Germinal center (tissue), 1 donor: ENCODE data around the gene LRIT3.

ENCODE experiments used
- DNase-seq: peaks from one replicate; pipeline ENCODE4 v3.0.0; 2012; ENCODE audit warnings: mixed read lengths, low spot score

LRIT3 gene

GRCh38 chr4:109847896-109848442 is at the start of gene LRIT3:
LRIT3 (plus strand) TSS chr4:109848107; CDS start chr4:109848202, 95 bp downstream.
- DNase-seq = no peak

- no peak for DNase-seq
Observed at GRCh38 chr4:109798866-109799265, 49.0 kb upstream of the LRIT3 start.

- no peak for DNase-seq
Observed at GRCh38 chr4:109801099-109801789, 46.7 kb upstream of the LRIT3 start.

- no peak for DNase-seq
Observed at GRCh38 chr4:109801895-109802319, 46.0 kb upstream of the LRIT3 start, which contains the start of gene CFI. CFI (minus strand) TSS chr4:109801999; CDS start chr4:109801971, 28 bp downstream.

GRCh38 chr4:109803924-109804571 is 43.9 kb upstream of the LRIT3 start:
- peak; percentile 20 for DNase-seq

- no peak for DNase-seq
Observed at GRCh38 chr4:109809655-109810054, 38.3 kb upstream of the LRIT3 start.

GRCh38 chr4:109810552-109811387 is 37.1 kb upstream of the LRIT3 start:
- no peak for DNase-seq

GRCh38 chr4:109811707-109812106 is 36.2 kb upstream of the LRIT3 start:
- DNase-seq = no peak

- DNase-seq = peak; percentile 89
Observed at GRCh38 chr4:109815151-109816081, 32.5 kb upstream of the LRIT3 start, which contains the start of gene GAR1. GAR1 (plus strand) TSS chr4:109815762; CDS start chr4:109816165, 403 bp downstream.

GRCh38 chr4:109816082-109816442 is 31.8 kb upstream of the LRIT3 start:
- DNase-seq = peak; percentile 10

- DNase-seq = no peak
Observed at GRCh38 chr4:109816894-109817293, 31.0 kb upstream of the LRIT3 start.

GRCh38 chr4:109818268-109818667 is 29.6 kb upstream of the LRIT3 start:
- no peak for DNase-seq

- no peak for DNase-seq
Observed at GRCh38 chr4:109820563-109820962, 27.3 kb upstream of the LRIT3 start.

GRCh38 chr4:109821185-109821584 is 26.7 kb upstream of the LRIT3 start:
- no peak for DNase-seq

GRCh38 chr4:109826719-109827118 is 21.2 kb upstream of the LRIT3 start:
- DNase-seq = peak; percentile 23

- DNase-seq = no peak
Observed at GRCh38 chr4:109827672-109828071, 20.2 kb upstream of the LRIT3 start, which contains the start of gene RRH. RRH (plus strand) TSS chr4:109827972; CDS start chr4:109828028, 56 bp downstream.

GRCh38 chr4:109833756-109834155 is 14.2 kb upstream of the LRIT3 start:
- no peak for DNase-seq

- DNase-seq = no peak
Observed at GRCh38 chr4:109836985-109837384, 10.9 kb upstream of the LRIT3 start.

- DNase-seq = no peak
Observed at GRCh38 chr4:109846395-109847098, 1.4 kb upstream of the LRIT3 start.

- no peak for DNase-seq
Observed at GRCh38 chr4:109848501-109848900, 594 bp downstream of the LRIT3 start.
